Muscle of arm (tissue), 12 donors: ENCODE results near the gene STARD4. TPM values are rescaled to one million over a fixed set of nuclear protein-coding genes. Genes with fewer than 3 reads are reported as not detected.
A peak's percentile ranks its signal among the peaks of the same experiment; 100 is the strongest.

Source experiments
- DNase-seq: peaks from one replicate; pipeline ENCODE4 v3.0.0-alpha.2; 2013
- polyA plus RNA-seq, 12 donors: library from polyadenylated mRNA; unstranded; fragments of 120-200 nt; gene quantifications; one replicate each; pipeline ENCODE4 v1.2.1, GENCODE V29; 2013; ENCODE audit not compliant: insufficient read length in 12 of 12

Gene STARD4
- polyA plus RNA-seq, 12 donors = 5.6 to 25.6 (median 11.0) TPM; not detected in 1

DNA sequence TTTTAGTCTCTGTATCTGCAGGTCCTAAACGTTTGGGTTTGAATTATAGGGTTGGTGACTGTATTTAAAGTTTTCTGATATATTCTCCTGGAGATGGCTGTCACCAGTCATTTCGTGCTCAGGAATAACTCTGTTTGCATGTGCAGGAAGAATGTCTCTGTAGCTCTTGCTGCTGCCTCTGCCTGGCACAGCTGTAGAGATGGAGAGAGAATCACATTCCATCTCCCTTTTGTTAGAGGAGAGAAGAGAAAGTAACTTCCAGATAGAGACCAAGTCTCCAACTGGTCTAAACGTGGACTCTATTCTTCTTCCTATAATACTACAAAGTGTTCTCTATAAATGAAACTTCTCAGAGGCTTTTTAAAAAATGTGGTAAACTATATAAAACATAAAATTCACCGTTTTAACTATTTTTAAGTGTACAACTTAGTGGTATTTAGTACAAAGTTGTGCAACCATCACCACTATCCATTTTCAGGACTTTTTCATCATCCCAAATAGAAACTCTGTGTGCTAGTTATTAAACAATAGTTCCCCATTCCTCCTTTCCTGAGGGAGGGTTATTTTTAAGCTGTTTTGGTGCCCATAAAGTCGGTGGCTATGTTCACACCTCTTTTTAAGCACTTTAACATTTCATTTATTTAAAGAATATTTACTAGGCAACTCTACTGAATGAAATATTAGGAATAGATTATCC, 20.7 kb upstream of the STARD4 start:
- DNase-seq = no peak

DNA sequence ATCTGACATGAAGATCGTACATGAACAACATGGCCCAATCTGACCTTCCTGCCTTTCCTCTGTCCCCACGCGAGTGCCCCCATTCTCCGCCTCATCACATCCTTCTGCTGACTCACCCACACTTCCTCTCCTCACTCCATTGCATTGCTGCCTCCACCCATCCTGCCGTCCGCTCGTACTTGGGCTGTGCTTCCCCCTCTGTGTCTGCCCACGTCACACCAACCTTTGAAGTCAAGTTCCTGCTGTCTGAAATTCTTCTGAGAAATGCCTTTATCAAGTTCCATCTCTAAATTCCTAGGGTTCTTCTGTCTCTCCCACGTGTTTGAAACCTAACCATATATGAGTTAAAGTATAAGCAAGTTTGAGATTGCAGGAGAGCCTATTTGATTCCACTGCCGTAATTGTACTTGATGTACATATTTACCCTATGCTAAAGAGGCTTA, 18.0 kb upstream of the STARD4 start:
- peak; percentile 27 for DNase-seq

GRCh38 chr5:111528056-111528455, 15.7 kb upstream of the STARD4 start:
- no peak for DNase-seq

DNA sequence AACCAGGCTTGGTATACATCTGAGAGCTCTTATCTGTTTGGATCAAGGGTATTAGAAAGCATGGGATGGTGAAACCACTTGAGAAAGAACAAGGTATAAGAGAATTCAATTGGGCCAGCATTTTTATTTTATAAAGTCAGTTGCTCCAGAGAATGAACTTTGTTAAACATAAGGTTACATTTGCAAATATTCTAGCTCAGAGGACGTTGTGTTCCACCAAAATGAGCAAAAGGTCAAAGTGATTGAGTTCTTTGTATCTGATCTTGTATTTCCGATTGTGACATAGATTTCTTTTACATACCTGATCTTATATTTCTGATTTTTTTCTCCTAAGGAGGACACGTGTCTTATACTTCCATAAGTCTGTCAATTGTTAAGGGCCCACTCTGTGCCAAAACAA, 8.6 kb upstream of the STARD4 start:
- DNase-seq = no peak

DNA sequence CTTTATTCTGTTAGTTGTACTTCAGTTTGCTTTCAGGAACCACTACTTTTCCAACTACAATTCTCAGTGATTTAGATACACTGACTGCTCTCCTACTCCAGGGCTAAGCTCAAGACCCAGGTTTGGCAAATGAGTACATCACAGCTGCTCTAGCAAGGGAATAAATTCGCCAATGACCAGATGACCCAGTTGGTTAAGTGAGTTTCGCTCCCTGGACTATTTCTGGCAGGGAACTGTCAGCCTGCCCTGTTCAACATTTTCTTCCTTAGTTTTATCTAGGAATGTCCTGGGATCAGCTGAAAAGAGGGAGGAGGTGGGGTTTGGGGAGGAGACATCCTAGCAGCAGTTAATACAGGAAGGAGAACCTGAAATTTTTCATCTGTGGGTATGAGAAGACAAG, 6.4 kb upstream of the STARD4 start:
- no peak for DNase-seq

DNA sequence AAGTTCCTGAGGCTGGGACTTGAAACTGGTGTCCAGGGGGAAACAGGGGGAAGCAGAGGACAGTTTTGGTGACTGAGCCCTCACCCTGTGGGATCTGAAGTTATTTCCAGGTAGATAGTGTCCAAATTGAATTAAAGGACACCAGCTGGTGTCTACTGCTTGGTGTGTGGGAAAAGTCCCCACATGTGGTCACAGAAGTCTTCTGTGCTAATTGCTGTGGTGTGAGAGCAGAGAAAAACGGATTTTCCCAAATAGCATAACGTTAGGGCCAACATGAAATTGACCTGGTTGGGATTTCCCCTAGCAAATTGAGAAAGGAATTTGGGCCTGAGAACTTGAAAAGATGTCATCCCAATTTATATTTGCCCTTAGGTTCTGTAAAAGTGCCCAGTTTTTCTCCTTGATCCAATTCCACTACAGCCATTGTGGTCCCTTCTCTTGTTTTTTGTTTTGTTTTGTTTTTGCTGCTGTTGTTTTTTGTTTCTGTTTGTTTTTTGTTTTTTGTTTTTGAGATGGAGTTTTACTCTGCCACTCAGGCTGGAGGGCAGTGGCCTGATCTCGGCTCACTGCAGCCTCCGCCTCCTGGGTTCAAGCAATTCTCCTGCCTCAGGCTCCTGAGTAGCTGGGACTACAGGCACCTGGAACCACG, 5.6 kb upstream of the STARD4 start:
- DNase-seq = no peak

DNA sequence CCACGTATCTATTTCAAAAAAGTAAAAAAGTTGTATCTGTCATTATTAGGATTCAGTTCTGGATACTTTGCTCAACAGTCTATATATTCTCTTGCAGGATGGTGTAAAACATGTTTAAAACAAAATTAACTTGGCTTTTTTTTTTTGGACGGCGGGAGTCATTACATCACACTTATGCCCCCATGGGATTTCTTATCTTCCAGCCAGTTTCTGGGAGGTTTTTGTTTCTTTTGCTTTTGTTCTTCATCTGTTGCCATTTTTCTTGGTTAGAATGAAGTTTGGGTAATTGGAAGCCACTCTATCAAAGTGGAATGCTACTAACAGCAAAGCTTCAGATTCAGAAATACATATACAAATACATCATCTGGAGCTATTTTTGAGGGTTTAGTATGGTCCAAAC, 1.8 kb upstream of the STARD4 start:
- no peak for DNase-seq

DNA sequence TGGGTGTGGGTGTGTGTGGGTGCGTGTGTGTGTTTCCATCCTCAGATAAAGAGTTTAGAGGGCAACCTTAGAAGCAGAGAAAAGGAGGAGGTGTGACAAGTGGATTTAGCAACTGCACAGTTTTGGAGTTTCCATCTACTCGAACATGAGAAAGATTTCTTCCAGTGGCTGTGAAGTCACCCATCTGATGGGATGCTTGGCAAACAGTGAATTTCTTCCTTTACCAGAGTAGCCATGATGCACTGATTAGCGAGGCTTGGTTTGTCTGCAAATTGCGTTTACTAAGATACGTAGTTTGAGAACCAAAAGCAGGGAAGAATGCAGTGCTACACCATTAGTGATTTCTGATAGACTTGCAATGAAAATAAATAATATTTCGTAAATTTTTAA, 791 bp upstream of the STARD4 start:
- DNase-seq = no peak

DNA sequence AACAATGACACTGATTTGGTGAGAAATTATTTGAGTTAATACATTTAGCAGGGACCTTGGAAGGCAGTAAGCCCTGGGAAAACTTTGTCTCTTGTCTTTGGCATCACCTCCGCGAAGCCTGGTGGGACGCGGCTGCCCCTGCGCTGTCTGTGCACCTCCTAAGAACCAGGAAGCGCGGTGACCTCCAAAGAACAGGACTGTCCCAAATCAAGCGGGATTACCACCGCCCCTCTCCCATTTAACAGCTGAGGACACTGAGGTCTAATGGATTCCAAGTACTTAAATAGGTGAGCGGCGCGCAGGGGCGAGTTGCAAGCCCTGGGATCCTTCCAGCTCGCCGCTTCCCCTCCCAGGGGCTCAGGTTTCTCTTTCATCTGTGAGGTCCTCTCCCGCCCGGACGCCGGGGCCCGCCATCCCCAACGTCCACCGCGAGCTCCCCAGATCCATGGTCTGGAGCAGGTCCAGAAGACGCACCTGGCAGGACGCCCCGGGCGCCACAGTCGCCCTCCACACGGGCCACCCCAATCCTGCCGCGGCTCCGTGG, 432 bp downstream of the STARD4 start:
- DNase-seq = no peak

- DNase-seq = no peak
These were observed 1.0 kb downstream of the STARD4 start for GRCh38 chr5:111511174-111511830.

GRCh38 chr5:111509119-111509518, 3.2 kb downstream of the STARD4 start:
- no peak for DNase-seq

- no peak for DNase-seq
These were observed 5.1 kb downstream of the STARD4 start for GRCh38 chr5:111507276-111507675.

DNA sequence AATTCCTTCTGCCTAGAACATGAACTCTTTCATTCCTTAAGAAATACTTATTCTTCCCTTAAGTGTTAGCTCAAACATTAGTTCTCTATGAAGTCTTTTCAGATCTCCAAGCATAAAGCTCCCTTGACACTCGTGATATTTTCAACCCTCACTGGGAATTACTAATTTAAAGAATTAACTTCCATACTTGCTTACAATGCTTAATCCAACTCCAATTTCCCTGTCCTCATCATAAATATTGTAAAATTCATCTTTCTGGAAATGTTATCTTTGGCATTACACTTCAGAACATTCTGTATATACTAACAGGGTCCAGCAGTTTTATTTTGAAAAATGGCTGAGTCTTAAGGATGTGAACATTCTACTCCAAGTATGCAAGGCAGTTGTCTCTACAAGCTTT, 7.2 kb downstream of the STARD4 start:
- no peak for DNase-seq

DNA sequence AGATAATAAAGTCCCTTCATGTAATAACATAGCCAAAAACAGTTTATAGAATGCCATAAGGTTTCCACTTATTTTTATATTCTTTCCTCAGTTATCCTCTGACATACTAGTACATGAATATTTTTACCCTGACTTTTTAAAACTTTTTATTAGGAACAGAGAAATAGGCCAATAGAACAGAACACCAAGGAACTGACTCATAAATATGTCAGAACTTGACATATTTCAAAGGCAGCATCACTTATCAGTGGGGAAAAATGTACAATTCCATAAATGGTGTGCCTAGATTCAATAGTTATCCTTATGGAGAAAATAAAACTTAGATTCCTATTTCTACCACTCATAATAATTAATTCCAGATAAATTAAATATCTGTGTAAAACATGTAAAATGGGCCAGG, 9.4 kb downstream of the STARD4 start:
- no peak for DNase-seq

GRCh38 chr5:111498346-111498745, 14.0 kb downstream of the STARD4 start:
- no peak for DNase-seq

DNA sequence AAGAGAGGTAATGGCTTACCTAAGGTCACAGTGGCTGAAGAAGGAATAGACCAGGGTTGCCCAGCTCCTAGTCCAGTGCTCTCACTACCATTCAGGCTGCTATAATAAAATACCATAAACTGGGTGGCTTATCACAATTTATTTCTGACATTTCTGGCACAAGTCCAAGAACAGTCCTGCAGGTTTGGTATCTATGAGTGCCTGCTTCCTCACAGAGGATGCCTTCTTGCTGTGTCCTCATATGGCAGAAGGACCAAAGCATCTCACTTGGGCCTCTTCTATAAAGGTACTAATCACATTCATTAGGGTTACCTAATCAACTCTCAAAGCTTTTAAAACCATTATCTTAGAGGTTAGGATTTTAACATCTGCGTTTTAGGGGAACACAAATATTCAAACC, 17.2 kb downstream of the STARD4 start:
- DNase-seq = no peak

GRCh38 chr5:111494355-111494999, 17.9 kb downstream of the STARD4 start:
- no peak for DNase-seq

- DNase-seq = no peak
These were observed 19.3 kb downstream of the STARD4 start for GRCh38 chr5:111493031-111493430.

DNA sequence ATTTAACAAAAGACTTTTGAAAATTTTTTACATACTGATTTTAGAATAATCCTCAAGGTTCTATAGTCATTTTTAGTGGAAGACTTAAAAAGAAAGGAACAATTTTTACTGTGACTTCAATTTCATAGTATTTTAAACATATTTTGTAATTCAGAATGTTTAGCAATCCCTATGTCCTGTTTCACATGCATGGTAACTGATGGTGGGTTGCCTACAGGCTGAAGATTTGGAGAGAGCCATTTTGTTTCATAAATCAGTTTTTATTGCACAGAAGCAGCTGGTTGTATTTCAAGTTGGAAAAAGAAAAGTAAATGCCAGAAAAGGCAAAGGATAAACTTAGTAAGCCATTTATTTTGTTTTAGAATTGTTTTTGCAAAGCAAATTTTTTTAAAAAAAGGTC, 24.0 kb downstream of the STARD4 start:
- DNase-seq = no peak

DNA sequence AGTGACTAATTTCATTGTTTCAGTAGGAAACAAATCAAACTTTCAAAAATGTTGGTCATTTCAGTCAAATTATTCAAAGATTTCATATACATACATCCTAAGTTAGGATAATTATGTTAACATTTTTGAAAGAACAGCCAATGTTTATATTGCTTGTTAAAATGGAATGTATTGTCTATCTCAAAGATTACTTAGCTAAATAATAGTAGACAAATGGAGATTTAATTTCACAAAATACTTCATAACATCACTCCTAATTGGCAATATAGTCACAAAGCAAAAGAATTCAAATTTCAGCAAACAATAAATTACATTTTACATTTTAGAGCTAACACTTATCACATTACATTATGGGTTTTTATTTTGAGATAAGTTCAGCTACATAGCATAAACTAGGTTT, 25.4 kb downstream of the STARD4 start:
- DNase-seq = no peak

- DNase-seq = no peak
These were observed 26.3 kb downstream of the STARD4 start for GRCh38 chr5:111486055-111486454.

- no peak for DNase-seq
These were observed 32.0 kb downstream of the STARD4 start for GRCh38 chr5:111480346-111480745.
